ENCODE data around the gene SLC30A2. TPM values are rescaled to one million over a fixed set of nuclear protein-coding genes. Genes with fewer than 3 reads are reported as not detected.

Gene SLC30A2
- total RNA-seq, 4 donors from 2014 or later = not detected

DNA sequence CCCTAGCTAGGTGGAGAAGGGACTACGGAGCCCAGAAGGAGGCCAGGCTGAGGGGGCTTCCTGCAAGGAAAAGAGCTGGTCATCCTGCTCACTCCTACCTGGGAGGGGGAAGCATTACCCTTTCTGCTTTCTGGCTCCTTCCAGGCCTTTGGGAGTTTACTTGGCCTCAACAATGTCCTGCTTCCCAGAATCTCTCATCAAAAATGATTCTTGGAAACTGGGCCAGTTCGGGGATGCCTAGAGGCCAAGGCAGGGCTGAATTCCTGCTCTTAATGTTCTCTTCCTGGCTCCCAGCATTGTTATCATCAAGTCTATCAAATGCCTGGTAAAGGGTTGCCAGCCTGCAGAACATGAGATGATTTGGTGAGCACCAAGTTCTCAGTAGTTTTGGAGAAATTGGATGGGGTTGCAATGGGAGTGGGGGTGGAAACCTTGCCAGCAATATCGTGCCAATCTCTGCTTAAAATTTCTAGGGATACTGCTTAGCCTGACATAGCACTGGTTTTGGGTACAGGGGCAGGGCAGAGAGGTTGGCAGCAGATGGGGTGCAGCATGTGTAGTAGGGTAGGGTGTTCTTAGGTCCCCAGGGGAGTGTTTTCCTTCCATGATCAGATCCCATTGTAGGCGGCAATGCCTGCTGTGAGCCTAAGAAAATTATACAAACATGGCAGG is 40.3 kb downstream of the SLC30A2 start:
- DNase-seq = no peak
- Histone ChIP-seq H3K27ac (peak overlapping the region in 1 of 4 donors; percentile 52), H3K27me3 (no peaks in the 10 kb centered on the region), H3K9me3 (no peaks in the 10 kb centered on the region), H3K4me3 (no peak overlapping the region), H3K4me1 (peaks cover 0 to 18% (median 4%) of the 10 kb centered on the region in 3 donors), H3K36me3 (no peaks in the 10 kb centered on the region)
- WGBS, 2 donors = 19 to 37% methylated on average over 2 to 4 of the region's 4 CpGs
- intact Hi-C loops (cut with DNase I) = no loop called here
- TF ChIP-seq, protein P1, sequence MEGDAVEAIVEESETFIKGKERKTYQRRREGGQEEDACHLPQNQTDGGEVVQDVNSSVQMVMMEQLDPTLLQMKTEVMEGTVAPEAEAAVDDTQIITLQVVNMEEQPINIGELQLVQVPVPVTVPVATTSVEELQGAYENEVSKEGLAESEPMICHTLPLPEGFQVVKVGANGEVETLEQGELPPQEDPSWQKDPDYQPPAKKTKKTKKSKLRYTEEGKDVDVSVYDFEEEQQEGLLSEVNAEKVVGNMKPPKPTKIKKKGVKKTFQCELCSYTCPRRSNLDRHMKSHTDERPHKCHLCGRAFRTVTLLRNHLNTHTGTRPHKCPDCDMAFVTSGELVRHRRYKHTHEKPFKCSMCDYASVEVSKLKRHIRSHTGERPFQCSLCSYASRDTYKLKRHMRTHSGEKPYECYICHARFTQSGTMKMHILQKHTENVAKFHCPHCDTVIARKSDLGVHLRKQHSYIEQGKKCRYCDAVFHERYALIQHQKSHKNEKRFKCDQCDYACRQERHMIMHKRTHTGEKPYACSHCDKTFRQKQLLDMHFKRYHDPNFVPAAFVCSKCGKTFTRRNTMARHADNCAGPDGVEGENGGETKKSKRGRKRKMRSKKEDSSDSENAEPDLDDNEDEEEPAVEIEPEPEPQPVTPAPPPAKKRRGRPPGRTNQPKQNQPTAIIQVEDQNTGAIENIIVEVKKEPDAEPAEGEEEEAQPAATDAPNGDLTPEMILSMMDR (IDR thresholded peaks at IDR 0.05) = no peak
- TF ChIP-seq POLR2A (IDR thresholded peaks at IDR 0.05) = no peak

DNA sequence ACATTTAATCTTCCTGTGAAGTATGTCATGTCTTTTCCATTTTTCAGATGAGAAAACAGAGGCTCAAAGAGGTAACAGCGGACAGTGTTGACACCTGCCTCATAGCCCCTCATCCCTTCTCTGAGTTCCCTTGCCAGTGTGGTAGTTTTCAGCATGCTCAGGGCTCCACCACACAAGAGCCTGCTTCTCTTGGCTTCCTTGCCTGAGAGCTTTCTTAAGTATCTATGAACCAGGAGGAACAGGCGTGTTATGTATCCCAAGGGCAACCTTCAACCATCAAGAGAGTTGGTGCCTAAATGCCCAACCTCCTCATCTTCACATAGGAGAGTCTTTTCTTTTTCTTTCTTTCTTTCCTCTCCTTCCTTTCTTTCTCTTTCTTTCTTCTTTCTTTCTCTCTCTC is 42.2 kb downstream of the SLC30A2 start:
- TF ChIP-seq POLR2A (IDR thresholded peaks at IDR 0.05) = no peak
- TF ChIP-seq, protein P1 (IDR thresholded peaks at IDR 0.05) = no peak
- Histone ChIP-seq H3K4me3 (no peak overlapping the region), H3K27ac (no peak overlapping the region)

DNA sequence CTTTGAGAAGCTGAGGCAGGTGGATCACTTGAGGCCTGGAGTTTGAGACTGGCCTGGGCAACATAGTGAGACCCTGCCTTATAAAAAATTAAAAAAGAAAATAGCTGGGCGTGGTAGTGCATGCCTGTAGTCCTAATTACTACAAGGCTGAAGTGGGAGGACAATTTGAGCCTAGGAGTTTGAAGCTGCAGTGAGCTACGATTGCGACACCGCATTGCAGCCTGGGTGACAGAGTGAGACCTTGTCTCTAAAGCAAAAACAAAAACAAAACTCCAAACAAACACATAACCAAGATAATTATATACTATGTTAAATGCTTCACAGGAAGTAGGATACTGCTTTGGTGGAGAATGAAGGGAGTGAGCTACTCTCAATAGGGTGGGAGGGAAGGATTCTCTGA is 42.7 kb downstream of the SLC30A2 start:
- TF ChIP-seq, protein P1 (IDR thresholded peaks at IDR 0.05) = no peak
- TF ChIP-seq POLR2A (IDR thresholded peaks at IDR 0.05) = no peak
- H3K27ac ChIP-seq = no peak overlapping the region
- no peaks in the 10 kb centered on the region for H3K27me3 ChIP-seq
- WGBS, 2 donors = 83 to 91% methylated on average over 4 of the region's 4 CpGs
- no peak for DNase-seq
- no peak overlapping the region for H3K4me3 ChIP-seq
- intact Hi-C loops (cut with DNase I) = no loop called here
- peaks cover 7 to 25% (median 9%) of the 10 kb centered on the region in 3 donors for H3K4me1 ChIP-seq
- no peaks in the 10 kb centered on the region for H3K36me3 ChIP-seq
- no peaks in the 10 kb centered on the region for H3K9me3 ChIP-seq

More for the DNA sequence above, 42.2 kb downstream of the SLC30A2 start:
- intact Hi-C loops (cut with DNase I) = no loop called here
- Histone ChIP-seq H3K36me3 (no peaks in the 10 kb centered on the region), H3K27me3 (no peaks in the 10 kb centered on the region), H3K9me3 (no peaks in the 10 kb centered on the region), H3K4me1 (peaks cover 2 to 20% (median 5%) of the 10 kb centered on the region in 3 donors)
- no peak for DNase-seq
- WGBS, 2 donors = 75 to 80% methylated on average over 2 of the region's 2 CpGs

DNA sequence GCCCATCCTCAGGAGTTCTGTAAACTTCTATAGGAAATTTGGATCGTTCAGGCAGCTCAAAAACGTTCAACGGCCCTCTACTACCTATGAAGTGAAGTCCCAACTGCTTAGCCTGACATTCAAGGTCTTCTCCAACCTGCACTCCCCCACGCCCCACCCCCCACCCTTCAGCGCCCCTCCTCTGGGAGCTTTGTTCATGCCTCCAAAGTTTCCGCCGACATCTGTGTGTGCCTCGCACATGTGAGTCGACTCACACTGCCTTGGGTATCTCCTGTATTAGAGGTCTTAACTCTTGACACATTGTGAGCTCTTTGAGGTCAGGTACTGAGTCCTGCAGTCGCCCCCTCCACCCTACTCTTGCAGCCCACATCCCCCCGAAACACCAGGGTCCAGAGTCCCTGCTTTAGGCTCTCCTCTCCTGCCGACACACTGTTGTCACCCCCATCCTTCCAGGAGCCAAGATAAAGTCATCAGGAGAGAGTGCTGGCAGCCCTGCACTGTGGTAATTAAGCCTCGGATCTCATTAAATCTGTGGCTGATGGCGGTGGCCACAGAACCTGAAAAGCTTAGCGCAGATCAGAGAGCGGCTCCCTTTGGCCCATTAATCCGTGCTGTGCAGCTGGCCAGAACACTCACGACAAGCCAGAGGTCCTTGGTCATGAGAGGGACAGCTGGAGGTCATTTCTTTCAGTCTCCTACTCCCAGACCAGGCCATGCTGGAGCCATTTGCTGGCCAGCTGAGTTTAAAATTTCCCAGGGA is 46.7 kb downstream of the SLC30A2 start:
- TF ChIP-seq, protein P1 (IDR thresholded peaks at IDR 0.05) = no peak
- 84 to 87% methylated on average over 12 to 15 of the region's 18 CpGs for WGBS, 2 donors
- Histone ChIP-seq H3K27me3 (no peaks in the 10 kb centered on the region), H3K9me3 (no peaks in the 10 kb centered on the region), H3K4me3 (no peak overlapping the region), H3K4me1 (peaks cover 11 to 23% (median 15%) of the 10 kb centered on the region in 3 donors), H3K36me3 (no peaks in the 10 kb centered on the region), H3K27ac (no peak overlapping the region)
- intact Hi-C loops (cut with DNase I) = loop anchor here (10.0 kb wide), 1 partner anchor 174 kb away; no protein-coding TSS in a partner anchor
- no peak for DNase-seq

Data from esophagus squamous epithelium (tissue), 5 donors.